Adrenal gland (tissue), 12 donors: ENCODE results near the gene CLIP1. TPM values are rescaled to one million over a fixed set of nuclear protein-coding genes. Genes with fewer than 3 reads are reported as not detected.

Experiments used
- DNase-seq, 7 donors: peaks; one replicate each; pipeline ENCODE4 v3.0.0-alpha.2; 2019 to 2020
- H3K27ac ChIP-seq, 5 donors: fragments of 200-600 bp; sonication (generic) in 4 of 5; 1 replicate in 3 of 5; 2 replicates in 2 of 5; pipeline versions ENCODE4 v1.5.1 to v1.8.0; 2016 to 2020; ENCODE audit warnings: mild to moderate bottlenecking in 1 of 5
- H3K27me3 ChIP-seq: fragments of 200-600 bp; 2 replicates; pipeline ENCODE4 v1.8.0; 2021
- H3K36me3 ChIP-seq, 2 donors: fragments of 200-600 bp; replicated peaks in 1 of 2; 1 replicate in 1 of 2; 2 replicates in 1 of 2; pipeline versions ENCODE4 v1.5.1 to v1.8.0; 2018 to 2022
- H3K4me1 ChIP-seq, 2 donors: fragments of 200-600 bp; replicated peaks in 1 of 2; 1 replicate in 1 of 2; 2 replicates in 1 of 2; pipeline versions ENCODE4 v1.5.1 to v1.8.0; 2018 to 2021
- H3K4me3 ChIP-seq, 4 donors: fragments of 200-600 bp; sonication (generic) in 3 of 4; one replicate each; pipeline ENCODE4 v1.5.1; 2016 to 2018
- H3K9me3 ChIP-seq, 3 donors: fragments of 200-600 bp; sonication (generic) in 1 of 3; replicated peaks in 1 of 3; 1 replicate in 2 of 3; 2 replicates in 1 of 3; pipeline versions ENCODE4 v1.5.1 to v1.8.0; 2016 to 2021
- CTCF ChIP-seq, 6 experiments: fragments of 450-650 bp in 4 of 6; fragments of 200-600 bp in 2 of 6; sonication (generic) in 1 of 6; IDR thresholded peaks; 1 replicate in 5 of 6; 2 replicates in 1 of 6; pipeline versions ENCODE4 v1.5.1 to v1.8.0; 2016 to 2021; ENCODE audit warnings: antibody characterized with exemption in 6 of 6, mild to moderate bottlenecking in 2 of 6, moderate library complexity in 1 of 6
- POLR2A ChIP-seq, 2 donors: fragments of 450-650 bp; IDR thresholded peaks; one replicate each; pipeline ENCODE4 v1.6.1; 2017; ENCODE audit warnings: antibody characterized with exemption in 2 of 2, mild to moderate bottlenecking in 2 of 2, moderate library complexity in 1 of 2
- WGBS, 4 donors: extraction: QIAGEN DNeasy Blood & Tissue Kit in 2 of 4; methylation state at CpG; one replicate each; pipeline versions ENCODE4 v1.1.5 to v1.1.7; 2013 to 2017; 5-methylcytosine and 5-hydroxymethylcytosine counted together
- intact Hi-C, 2 donors: fragments of 100-400 bp; cut with DNase I; formaldehyde crosslinking; loops; one replicate each; pipeline versions ENCODE4 v1.14.1 to v1.15.0; 2022 to 2023
- polyA plus RNA-seq, 3 donors: library from polyadenylated mRNA; stranded (reverse); fragments of 200-250 nt in 2 of 3; fragments of 350-450 nt in 1 of 3; fragmentation: Illumina TruSeq in 1 of 3; extraction: RNeasy Lipid Tissue Mini Kit (QIAGEN cat#74804) in 1 of 3; gene quantifications; one replicate each; pipeline ENCODE4 v1.2.3, GENCODE V29; 2013 to 2014
- total RNA-seq, 9 donors: library from RNA; depleted of rRNA in 4 of 9; stranded (reverse); fragments of >200 nt in 4 of 9; fragments of 120-200 nt in 1 of 9; fragmentation: NEBNext Ultra II Directional in 1 of 9; extraction: Animal tissue kit (Norgen Biotek cat#: 25700) in 1 of 9; gene quantifications; one replicate each; pipeline versions ENCODE4 v1.1.0 to v1.2.4, GENCODE V29; 2013 to 2023
- donor health status: healthy with polysubstance abuse.
- donor health status: Bipolar disorder and iron deficiency.
- donor health status: DM: yes; HTN: yes; CAD: no.
- donor health status: DM: no; HTN: no; CAD: no.
- donor health status: DM: no; HTN: no; CAD: no.
- donor health status: DM: yes; HTN: yes; CAD: no.

The CLIP1 gene
- total and polyA plus RNA-seq, 12 donors, result 22.8 to 134 (median 88.9) TPM

DNA sequence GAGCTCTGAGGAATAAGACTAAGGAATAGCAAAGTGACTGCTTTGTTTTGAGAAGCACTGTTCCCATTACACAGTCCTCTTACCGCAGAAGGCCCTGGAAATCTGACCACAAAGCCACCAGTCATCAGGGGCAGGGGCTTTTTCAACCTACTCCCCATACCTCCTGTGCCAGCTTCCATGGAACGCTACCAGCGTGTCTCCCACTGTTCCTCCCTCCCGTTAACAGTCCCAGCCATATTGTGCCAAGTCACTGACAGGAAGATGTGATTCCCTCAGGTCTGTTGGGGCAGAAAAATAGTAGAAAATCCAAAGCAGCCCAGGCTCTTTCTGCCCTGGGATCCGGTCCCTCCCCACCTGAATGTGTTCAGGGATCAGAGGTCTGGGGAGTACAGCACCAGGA is 109.5 kb downstream of the CLIP1 start:
- Histone ChIP-seq H3K36me3 (peaks cover 0 to 35% of the 10 kb centered on the region in 2 donors), H3K4me1 (no peaks in the 10 kb centered on the region), H3K27ac (no peak overlapping the region), H3K27me3 (no peaks in the 10 kb centered on the region), H3K9me3 (no peaks in the 10 kb centered on the region), H3K4me3 (no peak overlapping the region)
- TF ChIP-seq POLR2A (IDR thresholded peaks at IDR 0.05) (no peak), CTCF (IDR thresholded peaks at IDR 0.05) (no peak)
- intact Hi-C loops, result no loop called here
- no peak for DNase-seq
- 94 to 100% (median 96%) methylated on average over 5 of the region's 5 CpGs for WGBS, 4 donors

GRCh38 chr12:122311696-122312095 is 110.8 kb downstream of the CLIP1 start:
- Histone ChIP-seq H3K4me3 (no peak overlapping the region), H3K27me3 (no peaks in the 10 kb centered on the region), H3K36me3 (peaks cover 0 to 24% of the 10 kb centered on the region in 2 donors), H3K27ac (no peak overlapping the region), H3K4me1 (peaks cover 0 to under 1% of the 10 kb centered on the region in 2 donors), H3K9me3 (no peaks in the 10 kb centered on the region)
- 85 to 93% (median 90%) methylated on average over 5 of the region's 5 CpGs for WGBS, 4 donors
- no peak for DNase-seq
- intact Hi-C loops, result no loop called here
- TF ChIP-seq POLR2A (IDR thresholded peaks at IDR 0.05), result no peak
- TF ChIP-seq CTCF (IDR thresholded peaks at IDR 0.05), result no peak

- WGBS, 4 donors, result 72 to 83% (median 76%) methylated on average over 3 of the region's 3 CpGs
- peaks cover 0 to 15% of the 10 kb centered on the region in 2 donors for H3K36me3 ChIP-seq
- H3K27ac ChIP-seq, result no peak overlapping the region
- H3K4me3 ChIP-seq, result no peak overlapping the region
- TF ChIP-seq POLR2A (IDR thresholded peaks at IDR 0.05) (no peak), CTCF (IDR thresholded peaks at IDR 0.05) (no peak)
- peaks cover 0 to 9% of the 10 kb centered on the region in 2 donors for H3K4me1 ChIP-seq
- DNase-seq, result no peak
- intact Hi-C loops, result no loop called here
- H3K27me3 ChIP-seq, result no peaks in the 10 kb centered on the region
- H3K9me3 ChIP-seq, result no peaks in the 10 kb centered on the region
Measured at GRCh38 chr12:122310626-122311333, 111.7 kb downstream of the CLIP1 start.

DNA sequence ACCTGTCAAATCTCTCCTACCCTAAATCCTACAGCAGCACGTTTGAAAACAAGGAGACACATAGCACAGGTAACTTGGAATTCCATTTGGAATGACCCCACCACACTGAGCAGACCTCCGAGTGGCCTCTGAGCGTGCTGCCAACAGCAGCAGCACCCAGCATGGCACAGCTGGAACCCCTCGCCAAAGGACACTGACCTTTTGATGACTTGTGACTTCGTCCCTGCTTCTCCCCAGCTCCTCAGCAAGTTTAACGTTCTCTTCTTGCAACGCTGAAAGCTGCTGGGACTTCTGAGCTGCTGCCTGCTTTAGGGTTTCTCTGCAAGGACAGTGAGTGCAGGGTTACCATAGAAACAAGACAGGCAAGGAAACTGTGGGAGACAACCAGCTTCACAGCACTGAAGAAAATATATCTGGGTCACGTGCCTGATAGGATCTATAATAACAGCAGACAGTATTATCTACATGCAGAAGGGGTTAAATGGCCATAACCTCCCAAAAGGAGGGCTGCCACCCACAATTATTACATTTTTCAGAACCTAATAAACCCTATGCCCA is 112.8 kb downstream of the CLIP1 start:
- H3K9me3 ChIP-seq, result no peaks in the 10 kb centered on the region
- whole genome bisulfite sequencing, 4 donors, result 46 to 67% (median 56%) methylated on average over 7 to 8 of the region's 8 CpGs
- H3K27ac ChIP-seq, result no peak overlapping the region
- H3K27me3 ChIP-seq, result no peaks in the 10 kb centered on the region
- DNase-seq, result no peak
- H3K4me3 ChIP-seq, result no peak overlapping the region
- TF ChIP-seq CTCF (IDR thresholded peaks at IDR 0.05), result no peak
- no peak for TF ChIP-seq POLR2A (IDR thresholded peaks at IDR 0.05)
- H3K36me3 ChIP-seq, result peaks cover 0 to 9% of the 10 kb centered on the region in 2 donors
- intact Hi-C loops, result no loop called here
- peaks cover 0 to 9% of the 10 kb centered on the region in 2 donors for H3K4me1 ChIP-seq
